Kidney (tissue), 14 donors: ENCODE data around the gene SNX25. TPM values are rescaled to one million over a fixed set of nuclear protein-coding genes. Genes with fewer than 3 reads are reported as not detected.

ENCODE experiments used
- DNase-seq, 5 donors: peaks; one replicate each; pipeline ENCODE4 v3.0.0-alpha.2; 2013 to 2020
- FAIRE-seq: peaks from 2 replicates; lab custom pipeline; 2012; peaks lifted over from hg19 to GRCh38; lab: Jason Lieb, UNC
- H3K27ac ChIP-seq, 2 donors: one replicate each; pipeline ENCODE4 v1.7.0; 2013; ENCODE audit warnings: low read depth in 2 of 2, low read length in 2 of 2, inconsistent platforms in 1 of 2
- H3K27me3 ChIP-seq: one replicate; pipeline ENCODE4 v1.7.1; 2013; ENCODE audit warnings: low read length, inconsistent platforms; ENCODE audit not compliant: control insufficient read depth, insufficient read depth
- H3K36me3 ChIP-seq, 3 donors: one replicate each; pipeline versions ENCODE4 v1.7.0 to v1.7.1; 2013; ENCODE audit warnings: low read length in 3 of 3, control low read depth in 1 of 3, inconsistent platforms in 1 of 3; ENCODE audit not compliant: insufficient read depth in 3 of 3, control insufficient read depth in 2 of 3
- H3K4me1 ChIP-seq, 3 donors: one replicate each; pipeline versions ENCODE4 v1.7.0 to v1.7.1; 2013; ENCODE audit warnings: low read length in 3 of 3, inconsistent platforms in 1 of 3, low read depth in 1 of 3; ENCODE audit not compliant: control insufficient read depth in 2 of 3, insufficient read depth in 2 of 3
- H3K4me3 ChIP-seq, 3 donors: one replicate each; pipeline versions ENCODE4 v1.7.0 to v1.8.1; 2013; ENCODE audit warnings: low read length in 3 of 3, control low read depth in 1 of 3, inconsistent platforms in 1 of 3
- H3K9ac ChIP-seq, 3 donors: one replicate each; pipeline versions ENCODE4 v1.7.0 to v1.7.1; 2013; ENCODE audit warnings: low read length in 3 of 3, control low read depth in 1 of 3, inconsistent platforms in 1 of 3
- H3K9me3 ChIP-seq, 3 donors: one replicate each; pipeline versions ENCODE4 v1.7.0 to v1.7.1; 2013; ENCODE audit warnings: low read length in 3 of 3, control low read depth in 1 of 3, inconsistent platforms in 1 of 3; ENCODE audit not compliant: control insufficient read depth in 2 of 3, insufficient read depth in 1 of 3
- intact Hi-C: fragments of 100-400 bp; cut with DNase I; formaldehyde crosslinking; loops from one replicate; pipeline ENCODE4 v1.11.1; 2022
- polyA plus RNA-seq: library from polyadenylated mRNA; stranded (reverse); fragments of 350-450 nt; fragmentation: Illumina TruSeq; extraction: RNeasy Lipid Tissue Mini Kit (QIAGEN cat#74804); gene quantifications from one replicate; pipeline ENCODE4 v1.2.3, GENCODE V29; 2014; ENCODE audit warnings: low read depth, low replicate concordance; ENCODE audit not compliant: insufficient read depth
- total RNA-seq: library from RNA; stranded (reverse); fragmentation: NEBNext Ultra II Directional; extraction: Animal tissue kit (Norgen Biotek cat#: 25700); gene quantifications from one replicate; pipeline ENCODE4 v1.2.1, GENCODE V29; 2021
- TF ChIP-seq, protein P1 (sequence below): IDR thresholded peaks from 3 replicates; pipeline ENCODE4 v1.5.1; 2012; ENCODE audit warnings: mild to moderate bottlenecking, moderate library complexity, borderline replicate concordance; ENCODE audit not compliant: insufficient read depth; ENCODE audit errors: extremely low read depth
- donor health status: control.
- donor health status: control.
- donor health status: control.
- donor health status: control.
- donor health status: control.
- donor health status: DM: yes; HTN: yes; CAD: no.
- donor health status: Normal renal cell carcinoma (clear cell type).

SNX25 gene
- total and polyA plus RNA-seq, 2 donors from 2014 or later: 8.9 to 19.4 TPM

DNA sequence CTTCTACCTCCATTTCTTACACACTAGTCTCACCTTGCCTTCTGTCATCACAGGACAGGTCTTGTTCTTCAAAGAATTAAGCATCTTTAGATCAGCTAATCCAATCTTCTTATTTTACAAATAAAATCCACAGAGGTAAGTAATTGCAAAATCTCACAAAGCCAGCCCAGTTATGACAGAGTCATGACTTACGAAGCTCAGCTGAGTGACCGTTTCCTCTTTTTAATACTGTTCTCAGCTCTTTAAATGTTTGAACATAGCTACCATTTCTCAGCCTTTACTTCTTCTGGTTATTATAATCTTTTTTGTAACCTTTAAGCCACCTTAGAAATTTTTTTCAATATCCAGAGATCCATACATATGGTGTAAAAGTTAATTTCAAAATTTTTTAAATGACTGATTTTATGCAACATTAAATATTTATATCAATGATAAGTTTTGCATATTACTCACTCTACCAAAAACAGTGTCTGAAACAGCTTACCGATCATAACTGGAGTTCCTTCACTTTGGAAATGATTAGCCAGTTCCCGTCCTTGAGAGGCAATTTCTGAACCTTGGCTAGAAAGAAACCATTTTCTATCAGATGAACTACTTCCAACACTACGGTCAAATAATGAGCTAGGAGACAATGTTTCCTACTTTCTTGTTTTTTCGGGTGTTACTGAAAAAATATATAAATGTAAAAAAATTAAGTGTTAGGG is 196.1 kb downstream of the SNX25 start:
- no peak overlapping the region for H3K9ac ChIP-seq
- no peaks in the 10 kb centered on the region for H3K4me1 ChIP-seq
- TF ChIP-seq, protein P1, sequence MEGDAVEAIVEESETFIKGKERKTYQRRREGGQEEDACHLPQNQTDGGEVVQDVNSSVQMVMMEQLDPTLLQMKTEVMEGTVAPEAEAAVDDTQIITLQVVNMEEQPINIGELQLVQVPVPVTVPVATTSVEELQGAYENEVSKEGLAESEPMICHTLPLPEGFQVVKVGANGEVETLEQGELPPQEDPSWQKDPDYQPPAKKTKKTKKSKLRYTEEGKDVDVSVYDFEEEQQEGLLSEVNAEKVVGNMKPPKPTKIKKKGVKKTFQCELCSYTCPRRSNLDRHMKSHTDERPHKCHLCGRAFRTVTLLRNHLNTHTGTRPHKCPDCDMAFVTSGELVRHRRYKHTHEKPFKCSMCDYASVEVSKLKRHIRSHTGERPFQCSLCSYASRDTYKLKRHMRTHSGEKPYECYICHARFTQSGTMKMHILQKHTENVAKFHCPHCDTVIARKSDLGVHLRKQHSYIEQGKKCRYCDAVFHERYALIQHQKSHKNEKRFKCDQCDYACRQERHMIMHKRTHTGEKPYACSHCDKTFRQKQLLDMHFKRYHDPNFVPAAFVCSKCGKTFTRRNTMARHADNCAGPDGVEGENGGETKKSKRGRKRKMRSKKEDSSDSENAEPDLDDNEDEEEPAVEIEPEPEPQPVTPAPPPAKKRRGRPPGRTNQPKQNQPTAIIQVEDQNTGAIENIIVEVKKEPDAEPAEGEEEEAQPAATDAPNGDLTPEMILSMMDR: no peak
- H3K9me3 ChIP-seq: no peaks in the 10 kb centered on the region
- peak overlapping the region in 1 of 2 donors; percentile 72 for H3K27ac ChIP-seq
- H3K36me3 ChIP-seq: peaks cover 4 to 34% (median 10%) of the 10 kb centered on the region in 3 donors
- FAIRE-seq (peak; percentile 90), DNase-seq (no peak)
- H3K27me3 ChIP-seq: no peaks in the 10 kb centered on the region
- H3K4me3 ChIP-seq: no peak overlapping the region
- intact Hi-C loops: no loop called here

DNA sequence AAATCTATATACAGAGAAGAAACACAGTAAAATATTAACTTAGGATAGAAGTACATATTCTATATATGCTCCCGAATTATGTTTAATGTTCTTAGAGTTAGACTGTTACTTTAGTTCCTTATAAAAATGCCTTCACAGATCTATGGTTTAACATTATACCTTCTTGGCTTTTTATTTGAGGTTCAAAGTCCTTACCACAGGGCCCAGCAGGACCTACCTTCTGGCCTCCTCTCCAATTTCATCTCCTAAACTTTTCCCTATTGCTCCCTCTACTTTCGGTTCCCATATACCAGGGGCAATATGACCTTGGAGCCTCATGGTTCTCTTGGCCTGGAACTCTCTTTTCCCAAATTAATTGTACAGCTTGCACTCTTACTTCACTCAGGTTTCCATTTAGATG is 199.0 kb downstream of the SNX25 start:
- intact Hi-C loops: no loop called here
- DNase-seq: no peak
- H3K4me3 ChIP-seq: no peak overlapping the region
- H3K9me3 ChIP-seq: no peaks in the 10 kb centered on the region
- H3K27me3 ChIP-seq: no peaks in the 10 kb centered on the region
- H3K27ac ChIP-seq: no peak overlapping the region
- H3K4me1 ChIP-seq: peaks cover 0 to 3% (median 0%) of the 10 kb centered on the region in 3 donors
- TF ChIP-seq, protein P1: no peak
- FAIRE-seq: no peak
- H3K9ac ChIP-seq: no peak overlapping the region
- H3K36me3 ChIP-seq: peaks cover 6 to 29% (median 15%) of the 10 kb centered on the region in 3 donors

DNA sequence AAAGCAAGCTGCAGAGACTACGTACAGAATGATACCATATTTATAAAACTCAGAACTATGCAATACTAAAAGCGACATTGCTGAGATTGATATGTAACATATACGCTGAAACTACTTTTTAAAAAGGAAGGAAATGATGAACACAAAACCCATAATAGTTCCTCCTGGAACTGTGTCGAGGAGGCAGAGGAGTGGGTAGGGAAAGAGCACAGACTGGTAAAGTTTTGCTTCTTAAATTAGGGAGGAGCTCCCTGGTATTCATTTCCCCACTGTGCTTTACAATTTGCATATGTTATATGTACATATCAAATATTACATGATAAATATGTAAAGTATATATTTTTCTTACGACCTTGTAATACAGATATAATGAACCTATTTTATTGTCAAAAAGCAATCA is 202.5 kb downstream of the SNX25 start:
- Histone ChIP-seq H3K36me3 (peaks cover 6 to 29% (median 15%) of the 10 kb centered on the region in 3 donors), H3K4me3 (no peak overlapping the region), H3K9me3 (no peaks in the 10 kb centered on the region), H3K9ac (no peak overlapping the region), H3K27ac (no peak overlapping the region), H3K27me3 (no peaks in the 10 kb centered on the region), H3K4me1 (peaks cover 0 to 16% (median 5%) of the 10 kb centered on the region in 3 donors)
- intact Hi-C loops: no loop called here
- DNase-seq: no peak
- TF ChIP-seq, protein P1: no peak
- FAIRE-seq: no peak
